Inferior parietal cortex (tissue), 1 donor: ENCODE results near the gene CCL11.
"Not testable (repeated sequence)": the region's sequence is repeated elsewhere in the genome, so short reads cannot be mapped to it uniquely, and the experiment has no call there.

Experiments used
- DNase-seq: peaks from one replicate; pipeline ENCODE4 v3.0.0-alpha.2; 2016; ENCODE audit errors: extremely low spot score

CCL11 gene

GRCh38 chr17:34307110-34307509 lies 21.6 kb downstream of the CCL11 start:
- no peak for DNase-seq

GRCh38 chr17:34308371-34308770 lies 22.8 kb downstream of the CCL11 start:
- no peak for DNase-seq

DNA sequence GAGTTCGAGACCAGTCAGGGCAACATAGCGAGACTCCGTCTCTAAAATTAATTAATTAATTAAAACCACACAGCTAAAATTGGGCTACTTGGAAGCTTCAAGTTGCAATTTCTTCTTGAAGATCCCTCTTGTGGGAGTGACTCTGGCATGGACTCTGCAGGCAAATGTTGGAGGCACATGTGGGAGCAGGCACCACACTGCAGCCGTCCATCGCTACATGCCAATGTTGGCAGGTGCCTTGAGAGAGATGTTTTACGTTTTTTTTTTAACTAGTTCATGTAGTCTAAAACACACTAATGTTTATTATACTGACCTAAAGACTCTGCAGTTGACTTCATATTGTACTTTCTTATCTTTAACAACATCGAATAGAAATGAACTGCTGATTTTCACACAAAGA lies 25.7 kb downstream of the CCL11 start:
- DNase-seq: no peak

- no peak for DNase-seq
Observed at GRCh38 chr17:34312080-34312479, 26.5 kb downstream of the CCL11 start.

DNA sequence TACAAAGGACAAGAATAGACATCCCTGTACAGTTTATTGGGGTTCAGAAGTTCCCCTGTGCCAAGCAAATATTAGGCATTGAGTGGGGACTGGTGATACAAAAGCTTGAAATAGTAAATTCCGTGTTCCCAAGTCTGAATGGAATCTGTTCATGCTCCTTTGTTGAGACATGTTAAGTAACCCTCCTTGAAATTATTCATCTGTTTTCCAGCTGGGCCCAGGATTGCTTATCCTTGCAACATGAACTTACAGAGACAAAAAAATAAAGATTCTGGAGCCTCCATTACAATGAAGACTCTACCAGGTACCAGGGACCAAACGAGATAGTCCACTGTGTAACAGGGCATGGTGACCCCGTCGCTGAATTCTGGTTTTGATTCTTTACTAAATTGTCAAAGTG lies 27.6 kb downstream of the CCL11 start:
- DNase-seq: no peak

GRCh38 chr17:34314279-34314678 lies 28.7 kb downstream of the CCL11 start:
- DNase-seq: no peak

DNA sequence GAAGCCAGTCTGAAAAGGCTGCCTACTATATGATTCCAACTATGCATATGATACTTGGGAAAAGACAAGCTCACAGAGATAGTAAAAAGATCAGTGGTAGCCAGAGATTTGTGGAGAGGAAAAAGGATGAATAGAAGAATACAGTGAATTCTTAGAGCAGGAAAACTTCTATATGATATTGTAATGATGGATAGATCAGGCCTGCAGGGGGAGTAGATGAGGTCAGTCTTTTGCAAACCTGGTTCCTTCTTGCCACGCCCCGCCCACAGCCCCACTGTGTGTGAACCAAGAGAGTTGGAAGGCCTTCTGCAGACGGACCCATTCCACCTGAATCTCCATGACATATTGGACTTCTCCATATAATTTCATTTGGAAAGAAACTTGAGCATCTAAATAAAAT lies 32.9 kb downstream of the CCL11 start:
- DNase-seq: no peak

DNA sequence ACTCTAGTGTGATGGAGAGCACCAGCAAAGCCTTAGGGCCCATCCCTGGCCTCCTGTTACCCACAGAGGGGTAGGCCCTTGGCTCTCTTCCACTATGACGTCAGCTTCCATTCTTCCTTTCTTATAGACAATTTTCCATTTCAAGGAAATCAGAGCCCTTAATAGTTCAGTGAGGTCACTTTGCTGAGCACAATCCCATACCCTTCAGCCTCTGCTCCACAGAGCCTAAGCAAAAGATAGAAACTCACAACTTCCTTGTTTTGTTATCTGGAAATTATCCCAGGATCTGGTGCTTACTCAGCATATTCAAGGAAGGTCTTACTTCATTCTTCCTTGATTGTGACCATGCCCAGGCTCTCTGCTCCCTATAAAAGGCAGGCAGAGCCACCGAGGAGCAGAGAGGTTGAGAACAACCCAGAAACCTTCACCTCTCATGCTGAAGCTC lies 33.5 kb downstream of the CCL11 start, which contains the start of gene CCL8:
Gene CCL8, plus strand, starts transcription at position 397 of the 445 bp plus-strand sequence. CDS start 67 bp downstream, outside the sequence.
- DNase-seq: no peak

GRCh38 chr17:34321964-34322363 lies 36.4 kb downstream of the CCL11 start:
- no peak for DNase-seq

GRCh38 chr17:34327580-34327979 lies 42.0 kb downstream of the CCL11 start:
- DNase-seq: not testable (repeated sequence)

- DNase-seq: no peak
Observed at GRCh38 chr17:34337701-34338100, 52.2 kb downstream of the CCL11 start.
